PC-3 (cell line): Measurements from ENCODE around the gene TBX1. TPM values are rescaled to one million over a fixed set of nuclear protein-coding genes. Genes with fewer than 3 reads are reported as not detected.

Experiments used
- ATAC-seq: fragments of 200-7000 bp; cut with Tn5 transposase; 2 replicates; pipeline ENCODE4 v1.9.1; 2020; ENCODE audit warnings: mild to moderate bottlenecking, moderate library complexity
- BruUV-seq: library from RNA; stranded (reverse); fragments of 400-500 nt; replicated peaks from 2 replicates; lab custom pipeline; 2021; lab: Mats Ljungman, UMichigan
- CTCF ChIA-PET: fragments of 300-600 bp; sonication (Branson Sonifier 250); formaldehyde crosslinking; loops from one replicate; lab custom pipeline; 2022; ENCODE audit warnings: antibody characterized with exemption; lab: Charles Lee
- POLR2A ChIA-PET: fragments of 300-600 bp; sonication (Branson Sonifier 250); formaldehyde crosslinking; loops from one replicate; lab custom pipeline; 2022; ENCODE audit warnings: antibody characterized with exemption; ENCODE audit not compliant: unreplicated experiment; lab: Charles Lee
- DNase-seq: peaks from one replicate; pipeline ENCODE4 v3.0.0-alpha.2; 2015
- H2AFZ ChIP-seq: fragments of 300-600 bp; sonication (generic); 2 replicates; pipeline ENCODE4 v1.6.0; 2016; ENCODE audit warnings: antibody characterized with exemption, low read length
- H3F3A ChIP-seq: fragments of 300-600 bp; sonication (generic); one replicate; pipeline ENCODE4 v1.6.0; 2017; ENCODE audit warnings: antibody characterized with exemption, low read length, control low read depth, mild to moderate bottlenecking; ENCODE audit not compliant: unreplicated experiment
- H3K27ac ChIP-seq: fragments of 300-600 bp; sonication (generic); 2 replicates; pipeline ENCODE4 v1.5.1; 2016; ENCODE audit warnings: mild to moderate bottlenecking, low read length
- H3K27me3 ChIP-seq: fragments of 300-600 bp; sonication (generic); 2 replicates; pipeline ENCODE4 v1.6.1; 2016; ENCODE audit warnings: low read length, mixed read lengths
- H3K36me3 ChIP-seq: fragments of 300-600 bp; sonication (generic); 2 replicates; pipeline ENCODE4 v1.6.1; 2016; ENCODE audit warnings: low read depth, mixed run types, low read length, mixed read lengths
- H3K4me1 ChIP-seq: fragments of 300-600 bp; sonication (generic); 2 replicates; pipeline ENCODE4 v1.5.1; 2016; ENCODE audit warnings: low read length; ENCODE audit not compliant: insufficient read depth
- H3K4me2 ChIP-seq: fragments of 300-600 bp; sonication (generic); 2 replicates; pipeline ENCODE4 v1.6.0; 2016; ENCODE audit warnings: low read length
- H3K4me3 ChIP-seq: fragments of 300-600 bp; sonication (generic); 2 replicates; pipeline ENCODE4 v1.5.1; 2016; ENCODE audit warnings: mild to moderate bottlenecking, low read length, mixed read lengths
- H3K79me2 ChIP-seq: fragments of 300-600 bp; sonication (generic); 2 replicates; pipeline ENCODE4 v1.6.1; 2017; ENCODE audit warnings: low read length, mixed read lengths
- H3K9ac ChIP-seq: fragments of 300-600 bp; sonication (generic); 2 replicates; pipeline ENCODE4 v1.6.0; 2016; ENCODE audit warnings: mild to moderate bottlenecking, low read length
- H3K9me2 ChIP-seq: fragments of 300-600 bp; sonication (generic); replicated peaks from 2 replicates; pipeline ENCODE4 v1.6.1; 2016; ENCODE audit warnings: mixed run types, low read length, mixed read lengths
- H3K9me3 ChIP-seq: fragments of 300-600 bp; sonication (generic); 2 replicates; pipeline ENCODE4 v1.6.1; 2016; ENCODE audit warnings: low read length, mixed read lengths
- H4K20me1 ChIP-seq: fragments of 300-600 bp; sonication (generic); 2 replicates; pipeline ENCODE4 v1.6.1; 2016; ENCODE audit warnings: low read length, mixed read lengths
- EZH2 ChIP-seq: fragments of 300-600 bp; sonication (generic); IDR thresholded peaks from one replicate; pipeline ENCODE4 v1.6.1; 2017; ENCODE audit warnings: antibody characterized with exemption, mild to moderate bottlenecking, low read length; ENCODE audit not compliant: unreplicated experiment
- EZH2phosphoT487 ChIP-seq: fragments of 300-600 bp; sonication (generic); IDR thresholded peaks from 2 replicates; pipeline ENCODE4 v1.6.1; 2018; ENCODE audit warnings: mild to moderate bottlenecking, antibody characterized with exemption, low read length, borderline replicate concordance
- intact Hi-C: fragments of 100-400 bp; cut with micrococcal nuclease; formaldehyde crosslinking; loops from 2 replicates; pipeline ENCODE4 v1.9.0; 2023
- total RNA-seq: library from RNA; depleted of rRNA; stranded (reverse); fragments of >200 nt; gene quantifications from 2 replicates; pipeline ENCODE4 v1.2.3, GENCODE V29; 2014
- TF ChIP-seq, protein P1 (sequence below): fragments of 300-600 bp; sonication (generic); conservative IDR thresholded peaks from 2 replicates; pipeline ENCODE4 v1.5.1; 2017; ENCODE audit warnings: antibody characterized with exemption, low read depth, mild to moderate bottlenecking, low read length

TBX1 gene
- total RNA-seq, 1 experiment from 2014 or later, result 18.6 TPM

DNA sequence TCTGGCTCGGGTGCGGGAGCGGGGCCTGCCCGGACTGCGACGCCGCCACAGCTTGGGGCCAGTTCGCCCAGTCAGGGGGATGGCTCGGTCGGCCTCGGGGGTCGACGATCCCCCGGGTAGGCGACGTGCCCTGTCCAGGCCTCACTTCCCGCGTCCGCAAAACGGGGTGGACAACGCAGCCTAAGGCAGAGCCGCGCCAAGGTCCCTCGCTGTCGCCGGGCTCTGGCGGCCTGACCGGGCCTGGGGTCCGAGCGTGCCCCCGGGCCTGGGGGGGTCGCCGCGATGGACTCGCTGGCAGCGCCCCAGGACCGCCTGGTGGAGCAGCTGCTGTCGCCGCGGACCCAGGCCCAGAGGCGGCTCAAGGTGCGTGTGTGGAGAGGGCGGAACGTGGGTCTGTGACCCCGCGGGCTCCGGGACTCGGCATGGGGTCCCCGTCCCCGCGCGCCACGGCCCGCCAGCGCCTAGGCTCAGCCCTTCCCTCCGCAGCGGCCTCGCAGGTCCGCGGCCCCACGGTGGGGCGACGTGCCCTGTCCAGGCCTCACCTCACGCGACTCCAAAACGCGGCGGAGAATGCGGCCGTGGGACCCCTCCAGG, 42.0 kb upstream of the TBX1 start:
- H3K79me2 ChIP-seq, result no peaks in the 10 kb centered on the region
- peak overlapping the region; percentile 83 for H3K4me2 ChIP-seq
- peak overlapping the region; percentile 62 for H3K4me3 ChIP-seq
- H3K27me3 ChIP-seq, result no peaks in the 10 kb centered on the region
- intact Hi-C loops, result loop anchor here (10.0 kb wide), 1 partner anchor 224 kb away; no protein-coding TSS in a partner anchor
- no peaks in the 10 kb centered on the region for H4K20me1 ChIP-seq
- CTCF ChIA-PET, result no interaction called here
- no TSS peak for BruUV-seq
- no peaks in the 10 kb centered on the region for H3K4me1 ChIP-seq
- ATAC-seq (no peak), DNase-seq (no peak)
- H3K27ac ChIP-seq, result no peak overlapping the region
- H3K9me3 ChIP-seq, result no peaks in the 10 kb centered on the region
- POLR2A ChIA-PET, result no interaction called here
- no peaks in the 10 kb centered on the region for H3K36me3 ChIP-seq
- H3F3A ChIP-seq, result no peaks in the 10 kb centered on the region
- H2AFZ ChIP-seq, result peak overlapping the region; percentile 65; the same call in 1 of the 2 replicates
- no peaks in the 10 kb centered on the region for H3K9me2 ChIP-seq
- peak overlapping the region; percentile 38; the same call in 1 of the 2 replicates for H3K9ac ChIP-seq
- TF ChIP-seq EZH2phosphoT487 (no peak), EZH2 (no peak)
- TF ChIP-seq, protein P1, sequence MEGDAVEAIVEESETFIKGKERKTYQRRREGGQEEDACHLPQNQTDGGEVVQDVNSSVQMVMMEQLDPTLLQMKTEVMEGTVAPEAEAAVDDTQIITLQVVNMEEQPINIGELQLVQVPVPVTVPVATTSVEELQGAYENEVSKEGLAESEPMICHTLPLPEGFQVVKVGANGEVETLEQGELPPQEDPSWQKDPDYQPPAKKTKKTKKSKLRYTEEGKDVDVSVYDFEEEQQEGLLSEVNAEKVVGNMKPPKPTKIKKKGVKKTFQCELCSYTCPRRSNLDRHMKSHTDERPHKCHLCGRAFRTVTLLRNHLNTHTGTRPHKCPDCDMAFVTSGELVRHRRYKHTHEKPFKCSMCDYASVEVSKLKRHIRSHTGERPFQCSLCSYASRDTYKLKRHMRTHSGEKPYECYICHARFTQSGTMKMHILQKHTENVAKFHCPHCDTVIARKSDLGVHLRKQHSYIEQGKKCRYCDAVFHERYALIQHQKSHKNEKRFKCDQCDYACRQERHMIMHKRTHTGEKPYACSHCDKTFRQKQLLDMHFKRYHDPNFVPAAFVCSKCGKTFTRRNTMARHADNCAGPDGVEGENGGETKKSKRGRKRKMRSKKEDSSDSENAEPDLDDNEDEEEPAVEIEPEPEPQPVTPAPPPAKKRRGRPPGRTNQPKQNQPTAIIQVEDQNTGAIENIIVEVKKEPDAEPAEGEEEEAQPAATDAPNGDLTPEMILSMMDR, result no peak

DNA sequence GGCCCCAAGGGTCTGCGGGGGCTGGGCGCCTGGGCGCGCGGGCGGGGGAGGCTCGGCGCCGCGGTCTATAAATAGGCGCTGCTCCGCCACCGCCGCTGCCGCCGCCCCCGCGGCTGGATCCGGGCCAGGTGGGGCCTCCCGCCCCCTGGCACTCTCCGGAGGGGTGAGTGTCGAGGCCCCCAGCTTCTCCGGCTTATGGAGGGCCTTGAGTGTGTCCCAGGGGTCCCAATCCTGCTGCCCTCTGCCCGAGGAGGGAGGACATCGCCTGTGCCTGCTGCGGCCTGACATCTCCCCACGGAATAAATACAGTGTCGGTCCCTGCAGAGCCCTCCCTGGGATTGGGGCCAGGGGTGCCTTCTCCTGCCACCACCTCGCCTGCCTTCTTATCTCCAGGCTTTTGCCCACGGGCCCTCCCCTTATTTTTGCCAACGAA, 41.5 kb upstream of the TBX1 start:
- H4K20me1 ChIP-seq, result no peaks in the 10 kb centered on the region
- no peaks in the 10 kb centered on the region for H3K4me1 ChIP-seq
- H3F3A ChIP-seq, result no peaks in the 10 kb centered on the region
- no peaks in the 10 kb centered on the region for H3K36me3 ChIP-seq
- intact Hi-C loops, result loop anchor here (10.0 kb wide), 1 partner anchor 224 kb away; no protein-coding TSS in a partner anchor
- DNase-seq, result no peak
- no peaks in the 10 kb centered on the region for H3K9me2 ChIP-seq
- ChIA-PET POLR2A (no interaction called here), CTCF (no interaction called here)
- no TSS peak for BruUV-seq
- H3K9me3 ChIP-seq, result no peaks in the 10 kb centered on the region
- no peak overlapping the region for H2AFZ ChIP-seq
- H3K4me2 ChIP-seq, result no peak overlapping the region
- H3K27me3 ChIP-seq, result no peaks in the 10 kb centered on the region
- no peak for TF ChIP-seq EZH2phosphoT487
- TF ChIP-seq, protein P1, result no peak
- no peak overlapping the region for H3K4me3 ChIP-seq
- no peak overlapping the region for H3K27ac ChIP-seq
- H3K79me2 ChIP-seq, result no peaks in the 10 kb centered on the region
- no peak for ATAC-seq
- no peak overlapping the region for H3K9ac ChIP-seq

DNA sequence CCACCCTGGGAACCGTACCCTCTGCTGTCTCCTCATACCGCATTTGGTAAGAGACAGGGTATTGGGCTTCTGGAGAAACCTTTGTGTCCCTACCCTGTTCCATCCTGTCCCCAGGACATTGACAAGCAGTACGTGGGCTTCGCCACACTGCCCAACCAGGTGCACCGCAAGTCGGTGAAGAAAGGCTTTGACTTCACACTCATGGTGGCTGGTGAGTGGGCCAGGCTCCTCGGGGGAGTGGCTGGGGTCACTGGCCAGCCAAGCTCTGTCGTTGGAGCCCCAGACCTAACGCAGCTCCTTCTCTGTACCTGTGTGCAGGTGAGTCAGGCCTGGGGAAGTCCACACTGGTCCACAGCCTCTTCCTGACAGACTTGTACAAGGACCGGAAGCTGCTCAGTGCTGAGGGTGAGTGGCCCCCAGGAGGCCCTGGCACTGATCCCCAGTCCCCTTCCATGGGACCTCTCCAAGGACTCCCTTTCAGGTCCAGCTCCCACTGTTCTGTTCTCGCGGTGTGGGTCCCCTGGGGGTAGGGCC, 41.0 kb upstream of the TBX1 start:
- H3K9me3 ChIP-seq, result no peaks in the 10 kb centered on the region
- POLR2A ChIA-PET, result no interaction called here
- ATAC-seq (no peak), DNase-seq (no peak)
- TF ChIP-seq, protein P1, result no peak
- H3K4me2 ChIP-seq, result no peak overlapping the region
- BruUV-seq, result TSS peak; percentile 8
- H3K9ac ChIP-seq, result no peak overlapping the region
- no peaks in the 10 kb centered on the region for H3K79me2 ChIP-seq
- H3K9me2 ChIP-seq, result no peaks in the 10 kb centered on the region
- no peaks in the 10 kb centered on the region for H4K20me1 ChIP-seq
- CTCF ChIA-PET, result no interaction called here
- intact Hi-C loops, result loop anchor here (10.0 kb wide), 1 partner anchor 225 kb away; no protein-coding TSS in a partner anchor
- no peaks in the 10 kb centered on the region for H3F3A ChIP-seq
- H3K27ac ChIP-seq, result no peak overlapping the region
- H3K4me1 ChIP-seq, result no peaks in the 10 kb centered on the region
- H3K27me3 ChIP-seq, result no peaks in the 10 kb centered on the region
- no peaks in the 10 kb centered on the region for H3K36me3 ChIP-seq
- no peak overlapping the region for H2AFZ ChIP-seq
- no peak overlapping the region for H3K4me3 ChIP-seq
